SJCRH30 (cell line): ENCODE data around the gene S100A11. TPM values are rescaled to one million over a fixed set of nuclear protein-coding genes. Genes with fewer than 3 reads are reported as not detected.
"Not testable (repeated sequence)": the region's sequence is repeated elsewhere in the genome, so short reads cannot be mapped to it uniquely, and the experiment has no call there.

Source experiments
- DNase-seq, 2 experiments: peaks; one replicate each; pipeline ENCODE4 v3.0.0-alpha.2; 2015 to 2020
- H3K27ac ChIP-seq: fragments of 250-450 bp; sonication (Bioruptor Pico); 2 replicates; pipeline ENCODE4 v1.5.1; 2020; ENCODE audit warnings: mild to moderate bottlenecking, moderate library complexity
- H3K27me3 ChIP-seq: fragments of 250-450 bp; sonication (Bioruptor Pico); 2 replicates; pipeline ENCODE4 v1.5.1; 2020; ENCODE audit warnings: mild to moderate bottlenecking, moderate library complexity
- H3K36me3 ChIP-seq: fragments of 250-450 bp; sonication (Bioruptor Pico); 2 replicates; pipeline ENCODE4 v1.5.1; 2020; ENCODE audit warnings: mild to moderate bottlenecking, moderate library complexity
- H3K4me1 ChIP-seq: fragments of 250-450 bp; sonication (Bioruptor Pico); 2 replicates; pipeline ENCODE4 v1.5.1; 2020; ENCODE audit warnings: mild to moderate bottlenecking, moderate library complexity
- H3K4me3 ChIP-seq: fragments of 250-450 bp; sonication (Bioruptor Pico); 2 replicates; pipeline ENCODE4 v1.5.1; 2020; ENCODE audit warnings: mild to moderate bottlenecking, moderate library complexity
- H3K9me3 ChIP-seq: fragments of 250-450 bp; sonication (Bioruptor Pico); replicated peaks from 2 replicates; pipeline ENCODE4 v1.5.1; 2020; ENCODE audit warnings: mild to moderate bottlenecking, moderate library complexity
- total RNA-seq: library from RNA; depleted of rRNA; stranded (reverse); fragments of >200 nt; shearing (Covaris generic); gene quantifications from 2 replicates; pipeline ENCODE4 v1.2.3, GENCODE V29; 2014; rRNA removed

S100A11 gene
- total RNA-seq: 492 and 509 TPM in 2 replicates

GRCh38 chr1:152036267-152037216 is at the start of gene S100A11:
Gene S100A11 (minus strand): TSS chr1:152037004. CDS start chr1:152036915, 89 bp downstream.
- DNase-seq: peak; percentile 89 to 91
- peak within 1 kb of the TSS; percentile 89 for H3K27ac ChIP-seq
- peaks cover 27% of the 10 kb centered on the region for H3K36me3 ChIP-seq
- H3K4me3 ChIP-seq: peak within 1 kb of the TSS; percentile 70
- peaks cover 8% of the 10 kb centered on the region; the same call in 1 of the 2 replicates for H3K4me1 ChIP-seq
- no peaks in the 10 kb centered on the region for H3K27me3 ChIP-seq
- H3K9me3 ChIP-seq: no peaks in the 10 kb centered on the region

- no peak overlapping the region for H3K27ac ChIP-seq
Measured at GRCh38 chr1:152084853-152085252, 48.0 kb upstream of the S100A11 start.

GRCh38 chr1:152081026-152081425 is 44.2 kb upstream of the S100A11 start:
- not testable (repeated sequence) for H3K4me3 ChIP-seq, H3K9me3 ChIP-seq, H3K27me3 ChIP-seq, H3K27ac ChIP-seq, H3K36me3 ChIP-seq, DNase-seq, H3K4me1 ChIP-seq

More at GRCh38 chr1:152084853-152085252, 48.0 kb upstream of the S100A11 start:
- H3K4me1 ChIP-seq: no peaks in the 10 kb centered on the region
- H3K27me3 ChIP-seq: no peaks in the 10 kb centered on the region; the same call in 1 of the 2 replicates
- no peaks in the 10 kb centered on the region for H3K36me3 ChIP-seq
- DNase-seq: no peak
- H3K4me3 ChIP-seq: no peak overlapping the region
- no peaks in the 10 kb centered on the region for H3K9me3 ChIP-seq

- DNase-seq, H3K27ac ChIP-seq, H3K9me3 ChIP-seq, H3K4me1 ChIP-seq, H3K36me3 ChIP-seq, H3K4me3 ChIP-seq, H3K27me3 ChIP-seq: not testable (repeated sequence)
Measured at GRCh38 chr1:152080494-152080893, 43.7 kb upstream of the S100A11 start.

- H3K27me3 ChIP-seq: peaks cover 7% of the 10 kb centered on the region; the same call in 1 of the 2 replicates
- no peaks in the 10 kb centered on the region for H3K36me3 ChIP-seq
- H3K4me3 ChIP-seq: no peak overlapping the region
- DNase-seq: no peak
- H3K4me1 ChIP-seq: no peaks in the 10 kb centered on the region
- H3K27ac ChIP-seq: no peak overlapping the region
- H3K9me3 ChIP-seq: no peaks in the 10 kb centered on the region
Measured at GRCh38 chr1:152078831-152079441, 42.1 kb upstream of the S100A11 start.

- Histone ChIP-seq H3K4me3 (no peak overlapping the region), H3K27me3 (0 out of 2 replicates have a peak, but pooled peaks cover 9% of the 10 kb centered on the region), H3K36me3 (no peaks in the 10 kb centered on the region), H3K4me1 (no peaks in the 10 kb centered on the region), H3K27ac (no peak overlapping the region), H3K9me3 (no peaks in the 10 kb centered on the region)
- DNase-seq: no peak
Measured at GRCh38 chr1:152072311-152072710, 35.5 kb upstream of the S100A11 start.

- Histone ChIP-seq H3K36me3 (no peaks in the 10 kb centered on the region), H3K27me3 (0 out of 2 replicates have a peak, but pooled peaks cover 9% of the 10 kb centered on the region)
Measured at GRCh38 chr1:152071123-152071522, 34.3 kb upstream of the S100A11 start.

GRCh38 chr1:152067929-152068328 is 31.1 kb upstream of the S100A11 start:
- no peaks in the 10 kb centered on the region for H3K36me3 ChIP-seq

More at GRCh38 chr1:152071123-152071522, 34.3 kb upstream of the S100A11 start:
- DNase-seq: no peak
- Histone ChIP-seq H3K4me1 (no peaks in the 10 kb centered on the region), H3K27ac (no peak overlapping the region), H3K4me3 (no peak overlapping the region), H3K9me3 (no peaks in the 10 kb centered on the region)

DNA sequence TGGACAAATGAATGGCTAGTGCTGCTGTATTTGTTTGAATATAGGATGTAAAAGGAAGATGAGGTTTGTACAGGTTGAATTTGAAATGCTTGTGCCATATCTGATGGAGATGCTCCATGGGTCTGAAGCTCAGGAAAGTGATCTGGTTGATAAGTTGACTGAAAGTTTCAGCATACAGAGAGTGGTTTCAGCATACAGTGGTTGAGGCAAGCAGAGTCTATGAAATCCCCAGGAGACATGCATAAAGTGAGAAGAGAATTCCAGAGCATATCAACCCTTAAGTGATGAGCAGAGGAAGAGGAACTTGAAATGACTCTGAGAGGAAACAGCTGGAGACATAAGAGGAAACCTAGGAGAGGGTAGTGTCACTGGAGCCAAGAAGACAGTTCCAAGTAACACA is 30.3 kb upstream of the S100A11 start:
- H3K4me1 ChIP-seq: no peaks in the 10 kb centered on the region
- no peaks in the 10 kb centered on the region for H3K36me3 ChIP-seq
- no peak for DNase-seq
- no peaks in the 10 kb centered on the region for H3K9me3 ChIP-seq
- no peak overlapping the region for H3K4me3 ChIP-seq
- H3K27me3 ChIP-seq: no peaks in the 10 kb centered on the region
- H3K27ac ChIP-seq: no peak overlapping the region

More at GRCh38 chr1:152067929-152068328, 31.1 kb upstream of the S100A11 start:
- no peak for DNase-seq
- no peak overlapping the region for H3K27ac ChIP-seq
- H3K9me3 ChIP-seq: no peaks in the 10 kb centered on the region
- H3K4me1 ChIP-seq: no peaks in the 10 kb centered on the region
- H3K4me3 ChIP-seq: no peak overlapping the region
- no peaks in the 10 kb centered on the region for H3K27me3 ChIP-seq

DNA sequence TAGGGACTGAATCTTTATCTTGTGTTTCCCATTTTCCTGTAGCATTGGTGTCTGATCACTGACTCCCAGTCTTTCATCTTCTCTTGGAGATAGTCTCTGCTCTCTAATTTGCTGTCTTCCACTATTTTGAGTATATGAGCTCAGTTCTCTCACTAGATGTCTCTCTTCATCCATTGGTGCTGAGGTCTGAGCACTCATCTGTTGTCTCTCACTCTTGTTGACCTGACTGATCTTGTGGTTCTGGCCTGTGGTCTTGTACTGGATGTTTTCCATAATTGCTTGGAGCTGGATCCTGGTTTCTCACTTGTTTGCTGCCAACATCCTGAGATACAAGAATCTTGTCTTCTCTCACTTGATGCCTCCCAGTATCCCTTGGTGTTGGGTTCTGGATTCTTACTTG is 25.1 kb upstream of the S100A11 start:
- Histone ChIP-seq H3K27ac (no peak overlapping the region), H3K27me3 (no peaks in the 10 kb centered on the region; the same call in 1 of the 2 replicates), H3K4me1 (no peaks in the 10 kb centered on the region), H3K36me3 (no peaks in the 10 kb centered on the region), H3K9me3 (no peaks in the 10 kb centered on the region), H3K4me3 (no peak overlapping the region)
- no peak for DNase-seq

DNA sequence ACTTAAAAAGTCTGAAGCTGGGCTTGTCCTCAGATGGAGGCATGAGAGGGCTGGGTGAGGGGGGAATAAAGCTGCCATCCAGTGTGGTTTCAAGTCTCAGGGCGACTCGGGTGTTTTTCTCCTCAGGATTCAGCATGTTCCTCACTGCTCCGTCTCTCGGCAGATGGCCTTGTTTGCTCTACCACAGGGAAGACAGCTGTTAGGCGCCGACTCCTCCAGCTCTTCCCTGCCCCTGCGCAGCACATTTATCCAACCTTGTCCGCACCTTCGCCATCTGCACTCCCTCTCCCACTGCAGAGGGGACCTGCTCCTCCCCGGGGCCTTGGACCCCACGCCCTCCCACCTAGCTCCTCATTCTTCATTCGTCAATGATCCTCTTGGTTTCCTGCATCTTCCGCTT is 16.6 kb upstream of the S100A11 start:
- H3K4me1 ChIP-seq: peaks cover 3% of the 10 kb centered on the region
- no peak overlapping the region for H3K27ac ChIP-seq
- no peaks in the 10 kb centered on the region for H3K36me3 ChIP-seq
- H3K27me3 ChIP-seq: peaks cover 16% of the 10 kb centered on the region
- DNase-seq: peak; percentile 27 to 50
- no peaks in the 10 kb centered on the region for H3K9me3 ChIP-seq
- no peak overlapping the region for H3K4me3 ChIP-seq

DNA sequence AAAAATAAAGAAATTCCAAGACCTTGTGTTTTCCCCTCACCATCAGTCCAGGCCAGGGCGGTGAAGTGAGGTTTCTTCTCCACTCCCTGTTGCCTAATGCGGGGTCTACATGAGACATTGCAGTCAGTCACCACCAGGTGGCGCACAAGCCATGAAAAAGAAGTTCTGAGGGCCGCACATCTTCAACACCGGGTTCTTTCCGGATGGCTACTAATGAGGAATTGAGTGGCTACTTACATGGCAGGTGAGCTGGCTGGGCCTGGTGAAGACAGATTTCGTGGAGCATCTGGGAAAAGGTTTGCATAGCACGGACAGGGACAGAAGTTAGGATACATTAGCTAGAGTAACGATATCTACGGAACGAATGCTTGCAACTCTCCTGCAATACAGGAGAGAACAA is 15.8 kb upstream of the S100A11 start:
- no peak overlapping the region for H3K27ac ChIP-seq
- DNase-seq: peak; percentile 68 to 87
- peaks cover 16% of the 10 kb centered on the region for H3K27me3 ChIP-seq
- H3K9me3 ChIP-seq: no peaks in the 10 kb centered on the region
- H3K36me3 ChIP-seq: no peaks in the 10 kb centered on the region
- no peak overlapping the region for H3K4me3 ChIP-seq
- H3K4me1 ChIP-seq: peaks cover 5% of the 10 kb centered on the region

DNA sequence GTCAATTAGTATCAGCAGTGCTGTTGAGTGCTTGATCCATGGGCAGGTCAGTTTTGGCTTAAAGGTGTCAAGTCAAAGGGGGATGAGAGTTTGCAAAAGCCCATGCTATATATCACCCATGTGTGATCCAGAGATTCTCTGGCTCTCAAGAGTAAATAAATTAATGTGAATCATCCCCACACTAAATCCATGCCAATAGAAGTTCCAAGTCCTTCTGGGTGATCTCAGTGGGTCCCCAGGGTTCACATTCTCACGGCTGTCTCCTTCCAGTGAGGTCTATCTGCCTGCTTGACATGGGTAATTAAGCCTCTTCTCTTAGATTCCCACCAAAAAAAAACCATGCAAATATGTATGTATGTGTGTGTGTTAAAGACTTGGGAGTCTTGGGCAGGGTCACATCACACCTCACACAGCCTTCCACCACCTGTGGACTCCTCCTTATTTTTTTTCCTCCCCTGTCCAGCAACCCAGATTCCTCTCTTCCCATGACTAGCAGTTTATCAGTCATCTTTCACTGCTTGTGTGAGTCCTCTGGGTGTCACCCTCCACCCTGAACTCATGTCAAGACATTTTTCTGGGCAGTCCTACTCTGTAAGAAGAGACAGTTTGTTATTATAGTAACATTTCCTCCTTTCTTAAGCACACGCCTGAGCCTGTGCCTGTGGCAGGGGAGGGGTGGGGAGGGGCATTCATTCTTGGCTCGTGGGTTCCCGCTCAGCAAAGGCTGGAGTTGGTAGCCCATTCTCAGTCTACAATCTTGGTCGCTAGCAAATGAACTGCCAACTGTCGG is 14.3 kb upstream of the S100A11 start:
- peaks cover 16% of the 10 kb centered on the region for H3K27me3 ChIP-seq
- DNase-seq: no peak
- H3K36me3 ChIP-seq: no peaks in the 10 kb centered on the region
- no peak overlapping the region for H3K27ac ChIP-seq
- no peaks in the 10 kb centered on the region for H3K9me3 ChIP-seq
- no peak overlapping the region for H3K4me3 ChIP-seq
- H3K4me1 ChIP-seq: peaks cover 12% of the 10 kb centered on the region

DNA sequence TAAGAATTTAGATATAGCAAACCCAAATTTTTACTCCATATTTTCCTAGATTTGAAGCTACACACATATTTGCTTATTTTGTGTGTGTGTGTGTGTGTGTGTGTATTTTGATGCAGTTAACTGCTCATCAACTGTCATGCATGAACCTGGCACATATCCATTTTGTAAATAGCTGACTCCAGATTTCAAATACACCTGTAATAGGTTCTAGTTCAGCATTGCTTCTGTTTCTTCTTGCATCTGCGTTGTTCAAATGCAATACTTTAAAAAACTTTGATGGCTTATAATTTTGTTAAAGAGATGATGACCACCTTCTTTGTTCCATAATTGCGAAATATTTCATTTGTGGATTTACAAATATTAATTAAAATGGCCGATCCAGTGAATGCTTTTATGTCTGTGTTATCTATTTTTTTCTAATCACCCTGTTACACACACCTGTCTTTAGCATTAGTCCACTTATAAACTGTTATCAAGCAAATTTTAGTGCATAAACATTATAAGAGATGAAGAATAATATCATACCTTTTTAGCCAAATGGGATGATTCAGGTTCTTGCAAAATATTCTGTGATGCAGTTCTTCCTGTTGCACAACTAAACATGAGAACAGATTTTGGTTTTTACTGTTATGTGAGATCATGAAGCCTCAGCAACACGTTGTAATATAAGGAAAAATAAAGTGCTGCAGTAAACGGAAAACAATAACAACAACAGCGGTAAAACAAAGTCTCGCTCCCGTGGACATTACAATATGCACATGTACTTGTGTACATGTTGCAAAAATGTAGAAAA is 12.7 kb upstream of the S100A11 start:
- no peak overlapping the region for H3K4me3 ChIP-seq
- H3K9me3 ChIP-seq: no peaks in the 10 kb centered on the region
- no peak for DNase-seq
- peaks cover 12% of the 10 kb centered on the region for H3K4me1 ChIP-seq
- peaks cover 6% of the 10 kb centered on the region for H3K27me3 ChIP-seq
- no peaks in the 10 kb centered on the region for H3K36me3 ChIP-seq
- H3K27ac ChIP-seq: no peak overlapping the region
